Left ventricle myocardium inferior (tissue), 1 donor: ENCODE data around the gene SRMS. TPM values are rescaled to one million over a fixed set of nuclear protein-coding genes. Genes with fewer than 3 reads are reported as not detected.

ENCODE experiments used
- DNase-seq: peaks from one replicate; pipeline ENCODE4 v3.0.0-alpha.2; 2020
- H3K27ac ChIP-seq: fragments of 200-600 bp; replicated peaks from 2 replicates; pipeline ENCODE4 v1.8.0; 2021
- H3K27me3 ChIP-seq: fragments of 200-600 bp; 2 replicates; pipeline ENCODE4 v1.8.0; 2021; ENCODE audit warnings: low read depth
- H3K36me3 ChIP-seq: fragments of 200-600 bp; 2 replicates; pipeline ENCODE4 v1.8.0; 2021
- H3K4me1 ChIP-seq: fragments of 200-600 bp; 2 replicates; pipeline ENCODE4 v1.8.0; 2021
- H3K4me3 ChIP-seq: fragments of 200-600 bp; 2 replicates; pipeline ENCODE4 v1.8.0; 2021; ENCODE audit warnings: mild to moderate bottlenecking, moderate library complexity
- H3K9me3 ChIP-seq: fragments of 200-600 bp; replicated peaks from 2 replicates; pipeline ENCODE4 v1.8.0; 2021
- CTCF ChIP-seq: fragments of 200-600 bp; IDR thresholded peaks from 2 replicates; pipeline ENCODE4 v1.8.0; 2021; ENCODE audit warnings: antibody characterized with exemption, mild to moderate bottlenecking, borderline replicate concordance
- intact Hi-C: fragments of 100-400 bp; cut with micrococcal nuclease; formaldehyde crosslinking; loops from one replicate; pipeline ENCODE4 v1.11.0; 2022
- total RNA-seq: library from RNA; stranded (reverse); fragmentation: NEBNext Ultra II Directional; extraction: Animal tissue kit (Norgen Biotek cat#: 25700); gene quantifications from one replicate; pipeline ENCODE4 v1.2.1, GENCODE V29; 2021
- donor health status: DM: no; HTN: yes; CAD: no; lungs with severe emphysema.

SRMS gene
- total RNA-seq, 1 donor from 2014 or later, result not detected

- no peak for TF ChIP-seq CTCF
- Histone ChIP-seq H3K4me3 (no peak overlapping the region), H3K27ac (no peak overlapping the region), H3K36me3 (peaks cover 60% of the 10 kb centered on the region), H3K4me1 (peaks cover 47% of the 10 kb centered on the region), H3K27me3 (peaks cover 65% of the 10 kb centered on the region), H3K9me3 (no peaks in the 10 kb centered on the region)
- intact Hi-C loops, result no loop called here
- DNase-seq, result no peak
Observed at GRCh38 chr20:63492518-63492917, 55.0 kb downstream of the SRMS start.

DNA sequence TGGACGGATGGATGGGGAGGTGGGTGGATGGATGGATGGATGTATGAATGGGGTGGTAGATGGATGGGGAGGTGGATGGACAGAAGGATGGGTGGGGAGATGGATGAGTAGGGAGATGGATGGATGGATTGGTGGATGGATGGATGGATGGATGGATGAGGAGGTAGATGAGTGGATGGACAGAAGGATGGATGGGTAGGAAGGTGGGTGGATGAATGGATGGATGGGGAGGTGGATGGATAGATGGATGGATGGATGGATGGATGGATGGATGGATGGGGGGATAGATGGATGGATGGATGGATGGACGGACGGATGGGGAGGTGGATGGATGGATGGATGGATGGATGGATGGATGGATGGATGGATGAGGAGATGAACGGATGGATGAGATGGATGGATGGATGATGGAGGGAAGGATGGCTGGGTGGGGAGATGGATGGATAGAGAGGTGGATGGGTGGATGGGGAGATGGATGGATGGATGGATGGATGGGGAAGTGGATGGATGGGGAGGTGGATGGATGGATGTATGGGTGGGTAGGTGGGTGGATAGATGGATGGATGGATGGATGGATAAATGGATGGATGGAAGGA is 55.8 kb downstream of the SRMS start:
- Histone ChIP-seq H3K27ac (no peak overlapping the region), H3K36me3 (peaks cover 61% of the 10 kb centered on the region), H3K4me3 (no peak overlapping the region), H3K9me3 (no peaks in the 10 kb centered on the region), H3K27me3 (peaks cover 62% of the 10 kb centered on the region), H3K4me1 (peaks cover 45% of the 10 kb centered on the region)
- no peak for DNase-seq
- no peak for TF ChIP-seq CTCF
- intact Hi-C loops, result no loop called here

DNA sequence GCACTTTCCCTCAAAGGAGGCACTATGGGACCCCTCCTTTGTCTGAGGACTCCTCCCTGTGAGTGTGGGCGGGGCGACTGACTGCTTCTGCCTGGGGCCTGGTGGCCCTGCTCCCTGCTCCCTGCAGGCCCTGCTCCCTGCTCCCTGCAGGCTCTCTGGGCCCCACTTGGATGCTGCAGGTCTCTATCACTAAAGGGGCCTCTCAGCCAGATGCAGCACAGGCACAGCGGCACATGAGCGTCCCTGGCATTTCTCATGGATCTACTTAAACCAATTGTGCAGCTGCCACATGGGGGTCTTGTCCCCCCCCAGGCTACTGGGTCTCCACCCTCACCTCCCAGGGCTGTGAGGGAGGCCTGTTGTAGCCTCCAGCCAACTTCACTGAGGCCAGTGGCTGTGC is 56.5 kb downstream of the SRMS start:
- intact Hi-C loops, result no loop called here
- peaks cover 4% of the 10 kb centered on the region for H3K9me3 ChIP-seq
- no peak for DNase-seq
- peaks cover 61% of the 10 kb centered on the region for H3K36me3 ChIP-seq
- peaks cover 38% of the 10 kb centered on the region for H3K4me1 ChIP-seq
- no peak overlapping the region for H3K27ac ChIP-seq
- no peak for TF ChIP-seq CTCF
- peaks cover 64% of the 10 kb centered on the region for H3K27me3 ChIP-seq
- H3K4me3 ChIP-seq, result no peak overlapping the region

Other genes starting within 250 kb of the SRMS start
- 0.38 TPM for gene CHRNA4, start 186.4 kb downstream of the SRMS start, total RNA-seq
- 2.3 TPM for gene KCNQ2, start 75.1 kb downstream of the SRMS start, total RNA-seq
- gene EEF1A2, start 48.7 kb downstream of the SRMS start, total RNA-seq, result 1,286 TPM
- gene PPDPF, start 27.0 kb downstream of the SRMS start, total RNA-seq, result 371 TPM
- gene PTK6, start 10.4 kb downstream of the SRMS start, total RNA-seq, result not detected
- gene FNDC11, start 6.4 kb upstream of the SRMS start, total RNA-seq, result 0.14 TPM
- 10.6 TPM for gene HELZ2, start 26.5 kb upstream of the SRMS start, total RNA-seq
- gene GMEB2, start 79.4 kb upstream of the SRMS start, total RNA-seq, result 5.3 TPM
- gene STMN3, start 105.7 kb upstream of the SRMS start, total RNA-seq, result 4.6 TPM
- gene RTEL1, start 110.6 kb upstream of the SRMS start, total RNA-seq, result 9.6 TPM
- 0.27 TPM for gene TNFRSF6B, start 148.9 kb upstream of the SRMS start, total RNA-seq
- 37.1 TPM for gene ARFRP1, start 160.2 kb upstream of the SRMS start, total RNA-seq
- 15.8 TPM for gene ZGPAT, start 160.3 kb upstream of the SRMS start, total RNA-seq
- 3.4 TPM for gene LIME1, start 188.9 kb upstream of the SRMS start, total RNA-seq
- 79.2 TPM for gene SLC2A4RG, start 192.0 kb upstream of the SRMS start, total RNA-seq